ENCODE measurements around the gene OR6N1. TPM values are rescaled to one million over a fixed set of nuclear protein-coding genes. Genes with fewer than 3 reads are reported as not detected.
A peak's percentile ranks its signal among the peaks of the same experiment; 100 is the strongest.

The OR6N1 gene
- total RNA-seq, 4 donors from 2014 or later, result not detected

DNA sequence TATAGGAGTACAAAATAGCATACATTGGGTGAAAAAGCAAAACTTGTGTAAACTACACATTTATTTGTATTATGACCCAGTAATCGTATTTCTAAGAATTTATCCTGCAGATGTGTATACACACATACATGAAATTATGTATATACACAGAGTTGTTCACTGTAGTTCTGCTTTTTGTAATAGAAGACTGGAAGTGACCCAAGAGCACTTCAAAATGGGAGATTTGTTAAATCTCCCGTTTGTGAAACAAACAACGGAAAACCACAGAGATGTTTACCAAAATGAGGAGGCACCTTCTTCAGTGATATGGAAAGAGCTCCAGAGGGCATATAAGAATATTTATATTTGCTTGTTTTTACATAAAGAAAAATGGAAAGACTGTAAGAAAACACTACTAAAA, 41.2 kb upstream of the OR6N1 start:
- TF ChIP-seq, protein P1, sequence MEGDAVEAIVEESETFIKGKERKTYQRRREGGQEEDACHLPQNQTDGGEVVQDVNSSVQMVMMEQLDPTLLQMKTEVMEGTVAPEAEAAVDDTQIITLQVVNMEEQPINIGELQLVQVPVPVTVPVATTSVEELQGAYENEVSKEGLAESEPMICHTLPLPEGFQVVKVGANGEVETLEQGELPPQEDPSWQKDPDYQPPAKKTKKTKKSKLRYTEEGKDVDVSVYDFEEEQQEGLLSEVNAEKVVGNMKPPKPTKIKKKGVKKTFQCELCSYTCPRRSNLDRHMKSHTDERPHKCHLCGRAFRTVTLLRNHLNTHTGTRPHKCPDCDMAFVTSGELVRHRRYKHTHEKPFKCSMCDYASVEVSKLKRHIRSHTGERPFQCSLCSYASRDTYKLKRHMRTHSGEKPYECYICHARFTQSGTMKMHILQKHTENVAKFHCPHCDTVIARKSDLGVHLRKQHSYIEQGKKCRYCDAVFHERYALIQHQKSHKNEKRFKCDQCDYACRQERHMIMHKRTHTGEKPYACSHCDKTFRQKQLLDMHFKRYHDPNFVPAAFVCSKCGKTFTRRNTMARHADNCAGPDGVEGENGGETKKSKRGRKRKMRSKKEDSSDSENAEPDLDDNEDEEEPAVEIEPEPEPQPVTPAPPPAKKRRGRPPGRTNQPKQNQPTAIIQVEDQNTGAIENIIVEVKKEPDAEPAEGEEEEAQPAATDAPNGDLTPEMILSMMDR (IDR thresholded peaks at IDR 0.05), result no peak
- DNase-seq (ENCODE audit: low spot score) (no peak), ATAC-seq (ENCODE audit: low FRiP score) (no peak)

DNA sequence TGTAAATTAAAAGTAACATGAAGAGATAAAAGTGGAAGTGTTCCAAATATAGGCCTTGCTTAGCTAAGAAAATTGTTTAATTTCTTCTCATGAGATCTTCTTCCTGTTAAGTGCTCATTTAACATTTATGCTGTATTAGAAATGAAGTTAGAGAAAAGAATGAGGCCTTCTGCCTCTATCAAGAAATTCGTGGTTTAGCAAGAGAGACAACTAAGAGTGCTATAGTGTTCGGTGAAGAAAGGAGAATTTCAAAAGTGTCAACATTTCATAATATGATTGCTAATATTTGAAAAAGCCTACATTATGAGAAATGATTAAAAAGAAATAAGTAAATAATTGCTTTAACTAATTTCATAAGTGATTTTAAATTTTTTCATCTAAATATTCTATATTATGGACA, 40.3 kb upstream of the OR6N1 start:
- DNase-seq (ENCODE audit: low spot score), result no peak
- ATAC-seq (ENCODE audit: low FRiP score), result no peak
- TF ChIP-seq, protein P1 (IDR thresholded peaks at IDR 0.05), result no peak

- TF ChIP-seq, protein P1 (IDR thresholded peaks at IDR 0.05), result no peak
- no peak for DNase-seq (ENCODE audit: low spot score)
- ATAC-seq (ENCODE audit: low FRiP score), result no peak
Measured at GRCh38 chr1:158810311-158810710, 38.3 kb upstream of the OR6N1 start.

DNA sequence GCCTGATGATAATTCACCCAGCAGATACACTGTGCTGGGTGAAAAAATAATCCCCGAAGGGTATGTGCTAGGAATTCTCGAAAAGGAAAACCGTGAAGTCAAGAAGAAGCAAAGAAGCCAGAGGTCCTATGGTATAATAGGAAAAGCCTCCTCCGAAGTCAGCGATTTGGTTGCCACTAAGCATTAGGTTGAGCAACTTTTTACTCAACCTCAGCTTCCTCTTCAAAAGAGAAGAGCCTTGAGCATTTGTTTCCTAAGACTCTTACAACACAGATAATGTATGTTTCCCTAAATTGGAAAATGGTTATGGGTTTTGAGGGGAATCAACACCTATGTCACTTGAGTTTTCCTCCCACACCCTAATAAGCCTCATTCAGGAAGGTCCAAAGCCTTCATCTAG, 37.9 kb upstream of the OR6N1 start:
- TF ChIP-seq, protein P1 (IDR thresholded peaks at IDR 0.05), result no peak
- no peak for DNase-seq (ENCODE audit: low spot score)
- no peak for ATAC-seq (ENCODE audit: low FRiP score)

GRCh38 chr1:158809256-158809655, 37.3 kb upstream of the OR6N1 start:
- ATAC-seq (ENCODE audit: low FRiP score), result no peak

GRCh38 chr1:158806916-158807536, 35.0 kb upstream of the OR6N1 start:
- TF ChIP-seq, protein P1 (IDR thresholded peaks at IDR 0.05), result no peak
- DNase-seq (ENCODE audit: low spot score) (no peak), ATAC-seq (ENCODE audit: low FRiP score) (peak; percentile 82)

More at GRCh38 chr1:158809256-158809655, 37.3 kb upstream of the OR6N1 start:
- TF ChIP-seq, protein P1 (IDR thresholded peaks at IDR 0.05), result no peak
- DNase-seq (ENCODE audit: low spot score), result no peak

- TF ChIP-seq, protein P1 (IDR thresholded peaks at IDR 0.05), result no peak
- ATAC-seq (ENCODE audit: low FRiP score) (no peak), DNase-seq (ENCODE audit: low spot score) (no peak)
Measured at GRCh38 chr1:158803678-158804077, 31.7 kb upstream of the OR6N1 start.

Measured in omental fat pad (tissue), 4 donors.